HG03521 (cell line): ENCODE measurements around the gene CNIH2.
"Not testable (repeated sequence)": the region's sequence is repeated elsewhere in the genome, so short reads cannot be mapped to it uniquely, and the experiment has no call there.

ENCODE experiments used
- ATAC-seq: cut with Tn5 transposase; IDR thresholded peaks from one replicate; pipeline ENCODE4 v1.9.1; 2021; ENCODE audit warnings: mild to moderate bottlenecking, moderate library complexity; ENCODE audit not compliant: unreplicated experiment

Gene CNIH2

GRCh38 chr11:66289548-66290329 lies 11.8 kb downstream of the CNIH2 start:
- ATAC-seq = peak; percentile 34

GRCh38 chr11:66290330-66290621 lies 12.3 kb downstream of the CNIH2 start:
- no peak for ATAC-seq

- no peak for ATAC-seq
Measured at GRCh38 chr11:66291303-66291705, 13.3 kb downstream of the CNIH2 start.

GRCh38 chr11:66291706-66292542 lies 13.9 kb downstream of the CNIH2 start, which contains the start of gene TMEM151A:
Gene TMEM151A (plus strand): TSS chr11:66291894. CDS start chr11:66292014, 120 bp downstream.
- ATAC-seq = no peak

GRCh38 chr11:66292543-66293332 lies 14.8 kb downstream of the CNIH2 start:
- ATAC-seq = no peak

- no peak for ATAC-seq
Measured at GRCh38 chr11:66293352-66293751, 15.4 kb downstream of the CNIH2 start.

- ATAC-seq = no peak
Measured at GRCh38 chr11:66293777-66294625, 16.0 kb downstream of the CNIH2 start.

GRCh38 chr11:66294626-66295620 lies 16.9 kb downstream of the CNIH2 start:
- no peak for ATAC-seq

- ATAC-seq = no peak
Measured at GRCh38 chr11:66297610-66298009, 19.6 kb downstream of the CNIH2 start.

- ATAC-seq = no peak
Measured at GRCh38 chr11:66299186-66299585, 21.2 kb downstream of the CNIH2 start.

- no peak for ATAC-seq
Measured at GRCh38 chr11:66302656-66303055, 24.7 kb downstream of the CNIH2 start.

GRCh38 chr11:66309475-66309874 lies 31.5 kb downstream of the CNIH2 start:
- ATAC-seq = no peak

- ATAC-seq = no peak
Measured at GRCh38 chr11:66310324-66310723, 32.3 kb downstream of the CNIH2 start.

GRCh38 chr11:66310803-66311440 lies 32.9 kb downstream of the CNIH2 start:
- ATAC-seq = not testable (repeated sequence)

- no peak for ATAC-seq
Measured at GRCh38 chr11:66311470-66311964, 33.5 kb downstream of the CNIH2 start.

- peak; percentile 59 for ATAC-seq
Measured at GRCh38 chr11:66311965-66312548, 34.1 kb downstream of the CNIH2 start.

GRCh38 chr11:66312549-66313320 lies 34.8 kb downstream of the CNIH2 start:
- ATAC-seq = peak; percentile 62
